GM23338 (cell line): ENCODE results near the gene ZNF697.

ENCODE experiments used
- CREB1 ChIP-seq: fragments of 250-450 bp; sonication (Bioruptor Pico); IDR thresholded peaks from 2 replicates; pipeline ENCODE4 v1.5.0; 2020; ENCODE audit warnings: low read depth, mild to moderate bottlenecking, moderate library complexity
- CTCF ChIP-seq, 2 experiments: fragments of 200-600 bp in 1 of 2; sonication (generic) in 1 of 2; conservative IDR thresholded peaks; 2 replicates each; pipeline versions ENCODE4 v1.5.1 to v1.6.1; 2016 to 2017; ENCODE audit warnings: antibody characterized with exemption in 2 of 2, low read depth in 2 of 2, mild to moderate bottlenecking in 2 of 2, moderate library complexity in 1 of 2
- ETS1 ChIP-seq: IDR thresholded peaks from 2 replicates; pipeline ENCODE4 v1.6.1; 2016; ENCODE audit warnings: antibody characterized with exemption
- EZH2 ChIP-seq: fragments of 200-600 bp; sonication (generic); IDR thresholded peaks from one replicate; pipeline ENCODE4 v1.8.0; 2017; ENCODE audit warnings: antibody characterized with exemption, mild to moderate bottlenecking, low read depth; ENCODE audit not compliant: unreplicated experiment
- EZH2phosphoT487 ChIP-seq: fragments of 200-600 bp; sonication (generic); IDR thresholded peaks from one replicate; pipeline ENCODE4 v1.8.1; 2018; ENCODE audit warnings: antibody characterized with exemption; ENCODE audit not compliant: unreplicated experiment
- JUNB ChIP-seq: IDR thresholded peaks from one replicate; pipeline ENCODE4 v1.6.1; 2016; ENCODE audit warnings: antibody characterized with exemption; ENCODE audit not compliant: unreplicated experiment
- NANOG ChIP-seq: IDR thresholded peaks from 2 replicates; pipeline ENCODE4 v1.6.1; 2016; ENCODE audit warnings: antibody characterized with exemption, borderline replicate concordance
- POLR2AphosphoS5 ChIP-seq: IDR thresholded peaks from 2 replicates; pipeline ENCODE4 v1.6.1; 2016; ENCODE audit warnings: antibody characterized with exemption, low read depth
- REST ChIP-seq: IDR thresholded peaks from one replicate; pipeline ENCODE4 v1.6.1; 2018; ENCODE audit warnings: antibody characterized with exemption; ENCODE audit not compliant: unreplicated experiment
- STAT1 ChIP-seq: IDR thresholded peaks from one replicate; pipeline ENCODE4 v1.6.1; 2016; ENCODE audit warnings: antibody characterized with exemption; ENCODE audit not compliant: unreplicated experiment
- ZNF114 ChIP-seq: fragments of 250-450 bp; sonication (Bioruptor Pico); IDR thresholded peaks from 2 replicates; pipeline ENCODE4 v1.5.0; 2020; ENCODE audit warnings: mild to moderate bottlenecking, moderate library complexity
- ZNF331 ChIP-seq: fragments of 250-450 bp; sonication (Bioruptor Pico); IDR thresholded peaks from 2 replicates; pipeline ENCODE4 v1.5.0; 2020; ENCODE audit warnings: low read depth, mild to moderate bottlenecking, moderate library complexity
- ZNF462 ChIP-seq: fragments of 250-450 bp; sonication (Bioruptor Pico); IDR thresholded peaks from 2 replicates; pipeline ENCODE4 v1.5.0; 2020; ENCODE audit warnings: mild to moderate bottlenecking, moderate library complexity

- TF ChIP-seq POLR2AphosphoS5 (no peak), CTCF (conservative IDR thresholded peaks at IDR 0.05; ENCODE audit: low read depth in 2 of 2) (no peak), ZNF114 (no peak), EZH2phosphoT487 (no peak), JUNB (no peak), EZH2 (no peak), CREB1 (CRISPR knock-in tag) (no peak), REST (no peak), ETS1 (no peak), STAT1 (no peak), NANOG (no peak), ZNF331 (CRISPR knock-in tag) (no peak), ZNF462 (CRISPR knock-in tag) (no peak)
Measured at GRCh38 chr1:119646521-119647227, 1.4 kb downstream of the ZNF697 start.
